ENCODE measurements around the gene TMEM35B.
A peak's percentile ranks its signal among the peaks of the same experiment; 100 is the strongest.

TMEM35B gene

GRCh38 chr1:34984793-34985608, at the start of gene TMEM35B:
TMEM35B (minus strand) TSS chr1:34985347; CDS start chr1:34985305, 42 bp downstream.
- in situ Hi-C loops (cut with HindIII; ENCODE audit: low sequenced_read_pairs): no loop called here
- peak within 1 kb of the TSS; percentile 75 for H3K4me3 ChIP-seq (ENCODE audit: low read depth, low read length)
- DNase-seq (ENCODE audit: low read depth): no peak
- no peak for TF ChIP-seq CTCF (IDR thresholded peaks at IDR 0.05; ENCODE audit: low read depth, low read length, missing control alignments)

GRCh38 chr1:35033346-35033745, 48.2 kb upstream of the TMEM35B start:
- no peak overlapping the region for H3K4me3 ChIP-seq (ENCODE audit: low read depth, low read length)
- in situ Hi-C loops (cut with HindIII; ENCODE audit: low sequenced_read_pairs): no loop called here
- DNase-seq (ENCODE audit: low read depth): no peak
- no peak for TF ChIP-seq CTCF (IDR thresholded peaks at IDR 0.05; ENCODE audit: low read depth, low read length, missing control alignments)

- in situ Hi-C loops (cut with HindIII; ENCODE audit: low sequenced_read_pairs): no loop called here
- no peak for TF ChIP-seq CTCF (IDR thresholded peaks at IDR 0.05; ENCODE audit: low read depth, low read length, missing control alignments)
- no peak for DNase-seq (ENCODE audit: low read depth)
- H3K4me3 ChIP-seq (ENCODE audit: low read depth, low read length): peak overlapping the region; percentile 73
Measured at GRCh38 chr1:35032384-35032739, 47.2 kb upstream of the TMEM35B start.

GRCh38 chr1:35030756-35031446, 45.8 kb upstream of the TMEM35B start:
- in situ Hi-C loops (cut with HindIII; ENCODE audit: low sequenced_read_pairs): no loop called here
- no peak for TF ChIP-seq CTCF (IDR thresholded peaks at IDR 0.05; ENCODE audit: low read depth, low read length, missing control alignments)

GRCh38 chr1:35030338-35030737, 45.2 kb upstream of the TMEM35B start:
- DNase-seq (ENCODE audit: low read depth): no peak
- in situ Hi-C loops (cut with HindIII; ENCODE audit: low sequenced_read_pairs): no loop called here
- peak overlapping the region; percentile 73 for H3K4me3 ChIP-seq (ENCODE audit: low read depth, low read length)
- TF ChIP-seq CTCF (IDR thresholded peaks at IDR 0.05; ENCODE audit: low read depth, low read length, missing control alignments): no peak

More at GRCh38 chr1:35030756-35031446, 45.8 kb upstream of the TMEM35B start:
- peak overlapping the region; percentile 73 for H3K4me3 ChIP-seq (ENCODE audit: low read depth, low read length)
- peak; percentile 1 for DNase-seq (ENCODE audit: low read depth)

- TF ChIP-seq CTCF (IDR thresholded peaks at IDR 0.05; ENCODE audit: low read depth, low read length, missing control alignments): no peak
- DNase-seq (ENCODE audit: low read depth): no peak
- no peak overlapping the region for H3K4me3 ChIP-seq (ENCODE audit: low read depth, low read length)
- in situ Hi-C loops (cut with HindIII; ENCODE audit: low sequenced_read_pairs): no loop called here
Measured at GRCh38 chr1:35029761-35030160, 44.6 kb upstream of the TMEM35B start.

Data from astrocyte of the cerebellum (primary cell).